HL-60 (cell line): Measurements from ENCODE around the gene CNGA2.

Source experiments
- GABPA ChIP-seq: IDR thresholded peaks from 2 replicates; pipeline ENCODE4 v1.6.1; 2012; ENCODE audit warnings: low read depth
- POLR2AphosphoS5 ChIP-seq: IDR thresholded peaks from 2 replicates; pipeline ENCODE4 v1.6.1; 2012; ENCODE audit warnings: low read depth
- TF ChIP-seq, protein P1 (sequence below): IDR thresholded peaks from one replicate; pipeline ENCODE4 v1.5.1; 2011; ENCODE audit warnings: low read length, control low read depth, inconsistent platforms; ENCODE audit not compliant: insufficient read depth

DNA sequence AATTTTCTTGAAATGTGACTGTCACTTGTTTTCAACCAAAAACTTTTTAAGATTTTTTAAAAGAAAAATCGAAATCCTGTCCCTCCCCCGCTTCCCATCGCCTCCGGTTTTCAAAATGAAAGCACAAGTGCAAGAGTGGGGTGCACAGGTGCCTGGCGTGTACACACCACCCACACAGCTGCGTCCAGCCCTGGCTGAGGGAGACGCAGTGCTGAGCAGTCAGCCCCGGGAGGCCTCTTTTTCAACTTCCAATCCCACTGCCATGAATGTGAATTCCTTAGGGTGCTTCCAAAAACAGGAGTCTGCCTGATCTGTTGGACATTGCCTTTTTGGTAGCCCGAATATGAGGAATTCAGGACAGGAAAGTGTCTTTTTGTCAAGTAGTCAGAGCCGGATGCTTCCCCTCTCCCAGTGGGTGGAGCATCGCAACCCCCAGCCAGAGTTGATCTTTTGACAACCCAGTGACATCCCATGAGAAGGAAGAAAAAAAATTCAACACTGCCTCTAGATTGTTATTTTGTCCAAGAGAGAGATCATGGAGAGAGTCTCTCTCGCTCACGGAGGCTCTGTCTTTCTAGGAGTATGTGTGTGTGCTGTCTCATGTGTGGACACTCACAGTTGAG is 30.4 kb upstream of the CNGA2 start:
- TF ChIP-seq POLR2AphosphoS5 (no peak), GABPA (no peak)
- TF ChIP-seq, protein P1, sequence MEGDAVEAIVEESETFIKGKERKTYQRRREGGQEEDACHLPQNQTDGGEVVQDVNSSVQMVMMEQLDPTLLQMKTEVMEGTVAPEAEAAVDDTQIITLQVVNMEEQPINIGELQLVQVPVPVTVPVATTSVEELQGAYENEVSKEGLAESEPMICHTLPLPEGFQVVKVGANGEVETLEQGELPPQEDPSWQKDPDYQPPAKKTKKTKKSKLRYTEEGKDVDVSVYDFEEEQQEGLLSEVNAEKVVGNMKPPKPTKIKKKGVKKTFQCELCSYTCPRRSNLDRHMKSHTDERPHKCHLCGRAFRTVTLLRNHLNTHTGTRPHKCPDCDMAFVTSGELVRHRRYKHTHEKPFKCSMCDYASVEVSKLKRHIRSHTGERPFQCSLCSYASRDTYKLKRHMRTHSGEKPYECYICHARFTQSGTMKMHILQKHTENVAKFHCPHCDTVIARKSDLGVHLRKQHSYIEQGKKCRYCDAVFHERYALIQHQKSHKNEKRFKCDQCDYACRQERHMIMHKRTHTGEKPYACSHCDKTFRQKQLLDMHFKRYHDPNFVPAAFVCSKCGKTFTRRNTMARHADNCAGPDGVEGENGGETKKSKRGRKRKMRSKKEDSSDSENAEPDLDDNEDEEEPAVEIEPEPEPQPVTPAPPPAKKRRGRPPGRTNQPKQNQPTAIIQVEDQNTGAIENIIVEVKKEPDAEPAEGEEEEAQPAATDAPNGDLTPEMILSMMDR, result no peak
